ENCODE results near the gene EIF3I. TPM values are rescaled to one million over a fixed set of nuclear protein-coding genes. Genes with fewer than 3 reads are reported as not detected.

The EIF3I gene
- total and polyA plus RNA-seq, 10 of the 15 experiments (the other 5 are each of a cell fraction or from before 2014, with no cell fraction given) = 208 to 606 (median 352) TPM

DNA sequence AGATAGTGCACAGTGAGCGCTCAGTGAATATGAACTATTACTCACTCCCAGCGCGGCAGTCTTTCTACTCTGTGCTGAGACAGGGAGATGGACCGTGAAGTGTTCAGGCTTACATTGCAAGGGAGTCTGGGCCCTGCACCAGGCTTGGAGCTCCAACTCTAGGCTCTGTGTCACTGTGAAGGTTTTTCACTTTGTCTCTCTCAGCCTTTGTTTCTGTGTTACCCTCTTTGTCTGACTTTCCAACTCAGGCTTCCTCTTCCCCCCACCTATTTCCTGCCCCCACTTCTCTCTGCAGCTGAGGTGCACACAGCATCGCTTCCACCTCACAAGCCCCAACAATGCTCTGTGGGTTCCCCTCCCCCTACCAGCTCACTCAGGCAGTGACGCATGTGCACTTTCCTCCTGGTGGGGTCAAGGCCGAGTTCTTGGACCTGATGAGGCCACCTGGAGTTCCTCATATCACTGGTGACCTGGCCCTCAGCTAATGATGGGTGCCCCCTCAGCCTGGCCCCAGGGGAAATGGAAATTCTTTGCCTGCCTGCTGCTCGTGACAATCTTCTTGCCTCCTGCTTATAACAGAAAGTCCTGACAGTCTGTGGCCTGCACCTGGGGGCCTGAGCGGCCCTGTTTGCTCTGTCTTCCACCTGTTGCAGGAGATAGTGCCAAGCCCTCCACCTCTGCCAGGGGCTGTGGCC is 27.8 kb downstream of the EIF3I start (continued):
- TF ChIP-seq, protein P1, sequence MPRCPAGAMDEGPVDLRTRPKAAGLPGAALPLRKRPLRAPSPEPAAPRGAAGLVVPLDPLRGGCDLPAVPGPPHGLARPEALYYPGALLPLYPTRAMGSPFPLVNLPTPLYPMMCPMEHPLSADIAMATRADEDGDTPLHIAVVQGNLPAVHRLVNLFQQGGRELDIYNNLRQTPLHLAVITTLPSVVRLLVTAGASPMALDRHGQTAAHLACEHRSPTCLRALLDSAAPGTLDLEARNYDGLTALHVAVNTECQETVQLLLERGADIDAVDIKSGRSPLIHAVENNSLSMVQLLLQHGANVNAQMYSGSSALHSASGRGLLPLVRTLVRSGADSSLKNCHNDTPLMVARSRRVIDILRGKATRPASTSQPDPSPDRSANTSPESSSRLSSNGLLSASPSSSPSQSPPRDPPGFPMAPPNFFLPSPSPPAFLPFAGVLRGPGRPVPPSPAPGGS (IDR thresholded peaks at IDR 0.05; ENCODE audit: borderline replicate concordance, insufficient read depth, low read depth, low read length, poor library complexity, severe bottlenecking) = no peak
- TF ChIP-seq NBN (IDR thresholded peaks at IDR 0.05) (peak; percentile 92), DPF2 (IDR thresholded peaks at IDR 0.05) (peak; percentile 57), MEF2B (IDR thresholded peaks at IDR 0.05; ENCODE audit: partially characterized antibody, poor library complexity, severe bottlenecking) (peak; percentile 91), EED (IDR thresholded peaks at IDR 0.05; ENCODE audit: low read depth) (peak; percentile 96), EP300 (IDR thresholded peaks at IDR 0.05; ENCODE audit: borderline replicate concordance in 1 of 2, control insufficient read depth in 1 of 2, low read depth in 2 of 2, low read length in 2 of 2) (peak; percentile 75 to 83; a peak in 3 of 4 replicates), BCL11A (IDR thresholded peaks at IDR 0.05; ENCODE audit: low read depth, low read length) (peak; percentile 72), MEF2A (IDR thresholded peaks at IDR 0.05; ENCODE audit: insufficient read depth, low read depth, low read length) (0 out of 2 replicates have a peak, but pooled peaks have one; percentile 58), CBFB (IDR thresholded peaks at IDR 0.05; ENCODE audit: low read depth) (peak; percentile 61; the same call in 1 of the 2 replicates), CHD4 (IDR thresholded peaks at IDR 0.05) (no peak), IRF4 (IDR thresholded peaks at IDR 0.05; ENCODE audit: low read depth, low read length) (peak; percentile 60; the same call in 1 of the 2 replicates), IKZF1 (conservative IDR thresholded peaks at IDR 0.05) (peak; percentile 95), IKZF2 (IDR thresholded peaks at IDR 0.05) (peak; percentile 92 to 94), IRF5 (IDR thresholded peaks at IDR 0.05; ENCODE audit: borderline replicate concordance) (no peak), POU2F2 (IDR thresholded peaks at IDR 0.05; ENCODE audit: borderline replicate concordance, low read depth, low read length) (peak; percentile 72; the same call in 2 of the 3 replicates), TARDBP (IDR thresholded peaks at IDR 0.05; ENCODE audit: borderline replicate concordance) (peak; percentile 89), SP1 (IDR thresholded peaks at IDR 0.05; ENCODE audit: low read depth, low read length) (peak; percentile 82), TAF1 (IDR thresholded peaks at IDR 0.05; ENCODE audit: borderline replicate concordance, low read depth, low read length) (peak; percentile 65; the same call in 1 of the 2 replicates), MXI1 (IDR thresholded peaks at IDR 0.05; ENCODE audit: low read depth, low read length) (no peak), CBX3 (IDR thresholded peaks at IDR 0.05; ENCODE audit: borderline replicate concordance, low read depth) (no peak), ZBED1 (IDR thresholded peaks at IDR 0.05; ENCODE audit: borderline replicate concordance) (peak; percentile 67; the same call in 1 of the 2 replicates)
- TF ChIP-seq, protein P2, sequence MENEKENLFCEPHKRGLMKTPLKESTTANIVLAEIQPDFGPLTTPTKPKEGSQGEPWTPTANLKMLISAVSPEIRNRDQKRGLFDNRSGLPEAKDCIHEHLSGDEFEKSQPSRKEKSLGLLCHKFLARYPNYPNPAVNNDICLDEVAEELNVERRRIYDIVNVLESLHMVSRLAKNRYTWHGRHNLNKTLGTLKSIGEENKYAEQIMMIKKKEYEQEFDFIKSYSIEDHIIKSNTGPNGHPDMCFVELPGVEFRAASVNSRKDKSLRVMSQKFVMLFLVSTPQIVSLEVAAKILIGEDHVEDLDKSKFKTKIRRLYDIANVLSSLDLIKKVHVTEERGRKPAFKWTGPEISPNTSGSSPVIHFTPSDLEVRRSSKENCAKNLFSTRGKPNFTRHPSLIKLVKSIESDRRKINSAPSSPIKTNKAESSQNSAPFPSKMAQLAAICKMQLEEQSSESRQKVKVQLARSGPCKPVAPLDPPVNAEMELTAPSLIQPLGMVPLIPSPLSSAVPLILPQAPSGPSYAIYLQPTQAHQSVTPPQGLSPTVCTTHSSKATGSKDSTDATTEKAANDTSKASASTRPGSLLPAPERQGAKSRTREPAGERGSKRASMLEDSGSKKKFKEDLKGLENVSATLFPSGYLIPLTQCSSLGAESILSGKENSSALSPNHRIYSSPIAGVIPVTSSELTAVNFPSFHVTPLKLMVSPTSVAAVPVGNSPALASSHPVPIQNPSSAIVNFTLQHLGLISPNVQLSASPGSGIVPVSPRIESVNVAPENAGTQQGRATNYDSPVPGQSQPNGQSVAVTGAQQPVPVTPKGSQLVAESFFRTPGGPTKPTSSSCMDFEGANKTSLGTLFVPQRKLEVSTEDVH (IDR thresholded peaks at IDR 0.05; ENCODE audit: low read depth, partially characterized antibody) = peak; percentile 34
- TF ChIP-seq, protein P3, sequence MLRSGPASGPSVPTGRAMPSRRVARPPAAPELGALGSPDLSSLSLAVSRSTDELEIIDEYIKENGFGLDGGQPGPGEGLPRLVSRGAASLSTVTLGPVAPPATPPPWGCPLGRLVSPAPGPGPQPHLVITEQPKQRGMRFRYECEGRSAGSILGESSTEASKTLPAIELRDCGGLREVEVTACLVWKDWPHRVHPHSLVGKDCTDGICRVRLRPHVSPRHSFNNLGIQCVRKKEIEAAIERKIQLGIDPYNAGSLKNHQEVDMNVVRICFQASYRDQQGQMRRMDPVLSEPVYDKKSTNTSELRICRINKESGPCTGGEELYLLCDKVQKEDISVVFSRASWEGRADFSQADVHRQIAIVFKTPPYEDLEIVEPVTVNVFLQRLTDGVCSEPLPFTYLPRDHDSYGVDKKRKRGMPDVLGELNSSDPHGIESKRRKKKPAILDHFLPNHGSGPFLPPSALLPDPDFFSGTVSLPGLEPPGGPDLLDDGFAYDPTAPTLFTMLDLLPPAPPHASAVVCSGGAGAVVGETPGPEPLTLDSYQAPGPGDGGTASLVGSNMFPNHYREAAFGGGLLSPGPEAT (IDR thresholded peaks at IDR 0.05; ENCODE audit: low read depth) = peak; percentile 67; the same call in 1 of the 2 replicates

Data from GM12878 (cell line).